Breast epithelium (tissue), 4 donors: ENCODE data around the gene DSEL. TPM values are rescaled to one million over a fixed set of nuclear protein-coding genes. Genes with fewer than 3 reads are reported as not detected.

Source experiments
- DNase-seq, 2 donors: peaks; one replicate each; pipeline ENCODE4 v3.0.0-alpha.2; 2019; ENCODE audit warnings: low spot score in 2 of 2
- H3K27ac ChIP-seq, 2 donors: fragments of 200-600 bp; sonication (generic) in 1 of 2; one replicate each; pipeline ENCODE4 v1.5.1; 2016 to 2019; ENCODE audit warnings: mild to moderate bottlenecking in 1 of 2
- H3K27me3 ChIP-seq, 2 donors: fragments of 200-600 bp; sonication (generic) in 1 of 2; one replicate each; pipeline versions ENCODE4 v1.5.1 to v1.6.0; 2017 to 2019; ENCODE audit warnings: control low read depth in 1 of 2, mild to moderate bottlenecking in 1 of 2
- H3K36me3 ChIP-seq: fragments of 200-600 bp; one replicate; pipeline ENCODE4 v1.5.1; 2019
- H3K4me1 ChIP-seq, 2 donors: fragments of 200-600 bp; sonication (generic); one replicate each; pipeline ENCODE4 v1.5.1; 2016 to 2019; ENCODE audit warnings: control low read depth in 1 of 2
- H3K4me3 ChIP-seq, 3 donors: fragments of 200-600 bp; sonication (generic); 1 replicate in 2 of 3; 2 replicates in 1 of 3; pipeline ENCODE4 v1.5.1; 2016 to 2019; ENCODE audit warnings: mild to moderate bottlenecking in 3 of 3, moderate library complexity in 2 of 3
- H3K9me3 ChIP-seq, 2 donors: fragments of 200-600 bp; sonication (generic) in 1 of 2; one replicate each; pipeline ENCODE4 v1.5.1; 2016 to 2019; ENCODE audit warnings: control low read depth in 1 of 2
- CTCF ChIP-seq, 3 donors: fragments of 450-650 bp; IDR thresholded peaks; one replicate each; pipeline ENCODE4 v1.5.1; 2016 to 2017; ENCODE audit warnings: antibody characterized with exemption in 3 of 3, mild to moderate bottlenecking in 3 of 3, moderate library complexity in 3 of 3
- POLR2A ChIP-seq: fragments of 450-650 bp; IDR thresholded peaks from one replicate; pipeline ENCODE4 v1.6.1; 2016; ENCODE audit warnings: antibody characterized with exemption, mild to moderate bottlenecking, moderate library complexity
- POLR2AphosphoS5 ChIP-seq, 3 donors: sonication (generic); formaldehyde crosslinking; IDR thresholded peaks; one replicate each; pipeline ENCODE4 v1.6.1; 2017; ENCODE audit warnings: antibody characterized with exemption in 3 of 3
- intact Hi-C: fragments of 100-400 bp; cut with DNase I; formaldehyde crosslinking; loops from one replicate; pipeline ENCODE4 v1.15.1; 2023; ENCODE audit warnings: low total_unique reads
- total RNA-seq, 3 donors: library from RNA; depleted of rRNA; stranded (reverse); fragments of >200 nt; gene quantifications; one replicate each; pipeline ENCODE4 v1.1.0, GENCODE V29; 2016

DSEL gene
- total RNA-seq, 3 donors from 2014 or later, result 13.8 to 34.1 (median 14.5) TPM

GRCh38 chr18:67463829-67464228 lies 52.7 kb downstream of the DSEL start:
- Histone ChIP-seq H3K27me3 (no peaks in the 10 kb centered on the region), H3K9me3 (no peaks in the 10 kb centered on the region), H3K27ac (no peak overlapping the region), H3K36me3 (no peaks in the 10 kb centered on the region), H3K4me3 (no peak overlapping the region), H3K4me1 (no peaks in the 10 kb centered on the region)
- intact Hi-C loops, result no loop called here
- TF ChIP-seq POLR2A (no peak), POLR2AphosphoS5 (IDR thresholded peaks at IDR 0.05) (no peak), CTCF (IDR thresholded peaks at IDR 0.05) (no peak)
- no peak for DNase-seq

- H3K27ac ChIP-seq, result no peak overlapping the region
- no peaks in the 10 kb centered on the region for H3K4me1 ChIP-seq
- H3K27me3 ChIP-seq, result no peaks in the 10 kb centered on the region
- no peak overlapping the region for H3K4me3 ChIP-seq
- no peaks in the 10 kb centered on the region for H3K36me3 ChIP-seq
- intact Hi-C loops, result no loop called here
- no peak for DNase-seq
- H3K9me3 ChIP-seq, result no peaks in the 10 kb centered on the region
- TF ChIP-seq POLR2AphosphoS5 (IDR thresholded peaks at IDR 0.05) (no peak), CTCF (IDR thresholded peaks at IDR 0.05) (no peak), POLR2A (no peak)
Measured at GRCh38 chr18:67456711-67457110, 59.8 kb downstream of the DSEL start.
